PC-9 (cell line): ENCODE measurements around the gene SLC51B. TPM values are rescaled to one million over a fixed set of nuclear protein-coding genes. Genes with fewer than 3 reads are reported as not detected.
A peak's percentile ranks its signal among the peaks of the same experiment; 100 is the strongest.

ENCODE experiments used
- BruUV-seq: library from RNA; stranded (reverse); fragments of 400-500 nt; replicated peaks from 2 replicates; lab custom pipeline; 2021; lab: Mats Ljungman, UMichigan
- CTCF ChIA-PET: fragments of 300-600 bp; sonication (Branson Sonifier 250); formaldehyde crosslinking; loops from one replicate; lab custom pipeline; 2022; ENCODE audit warnings: antibody characterized with exemption; lab: Charles Lee
- POLR2A ChIA-PET: fragments of 300-600 bp; sonication (Branson Sonifier 250); formaldehyde crosslinking; loops from one replicate; lab custom pipeline; 2022; ENCODE audit warnings: antibody characterized with exemption; ENCODE audit not compliant: unreplicated experiment; lab: Charles Lee
- DNase-seq, 2 experiments: peaks; one replicate each; pipeline versions ENCODE4 v3.0.0 to v3.0.0-alpha.2; 2015 to 2022; ENCODE audit warnings: mixed read lengths in 1 of 2
- H2AFZ ChIP-seq: fragments of 200-600 bp; sonication (generic); 2 replicates; pipeline ENCODE4 v1.8.1; 2017; ENCODE audit warnings: antibody characterized with exemption
- H3F3A ChIP-seq: fragments of 200-600 bp; sonication (generic); 2 replicates; pipeline ENCODE4 v1.8.1; 2017; ENCODE audit warnings: antibody characterized with exemption, mild to moderate bottlenecking, low read depth; ENCODE audit not compliant: insufficient read depth
- H3K27ac ChIP-seq: fragments of 200-600 bp; sonication (generic); 2 replicates; pipeline ENCODE4 v1.6.1; 2016; ENCODE audit warnings: mixed run types
- H3K27me3 ChIP-seq: fragments of 200-600 bp; sonication (generic); 2 replicates; pipeline ENCODE4 v1.6.1; 2016; ENCODE audit warnings: low read depth, mixed run types; ENCODE audit not compliant: insufficient read depth
- H3K36me3 ChIP-seq: fragments of 200-600 bp; sonication (generic); 2 replicates; pipeline ENCODE4 v1.6.1; 2016; ENCODE audit warnings: low read depth, mixed run types
- H3K4me1 ChIP-seq: fragments of 200-600 bp; sonication (generic); replicated peaks from 2 replicates; pipeline ENCODE4 v1.6.1; 2016; ENCODE audit warnings: mixed run types; ENCODE audit not compliant: insufficient read depth
- H3K4me2 ChIP-seq: fragments of 200-600 bp; sonication (generic); 2 replicates; pipeline ENCODE4 v1.6.1; 2017; ENCODE audit warnings: mixed run types
- H3K4me3 ChIP-seq: fragments of 200-600 bp; sonication (generic); 2 replicates; pipeline ENCODE4 v1.6.1; 2016; ENCODE audit warnings: mixed run types
- H3K79me2 ChIP-seq: fragments of 200-600 bp; sonication (generic); 2 replicates; pipeline ENCODE4 v1.6.1; 2017; ENCODE audit warnings: low read depth, mixed run types
- H3K9me2 ChIP-seq: fragments of 200-600 bp; sonication (generic); 2 replicates; pipeline ENCODE4 v1.8.1; 2017; ENCODE audit warnings: mild to moderate bottlenecking; ENCODE audit not compliant: insufficient read depth
- H3K9me3 ChIP-seq: fragments of 200-600 bp; sonication (generic); 2 replicates; pipeline ENCODE4 v1.8.1; 2016; ENCODE audit warnings: low read depth; ENCODE audit not compliant: insufficient read depth
- H4K20me1 ChIP-seq: fragments of 200-600 bp; sonication (generic); 2 replicates; pipeline ENCODE4 v1.8.1; 2017; ENCODE audit not compliant: insufficient read depth
- CTCF ChIP-seq: fragments of 200-600 bp; sonication (generic); conservative IDR thresholded peaks from 2 replicates; pipeline ENCODE4 v1.6.1; 2017; ENCODE audit warnings: mixed run types, antibody characterized with exemption, mild to moderate bottlenecking, moderate library complexity
- EZH2 ChIP-seq: fragments of 200-600 bp; sonication (generic); IDR thresholded peaks from 2 replicates; pipeline ENCODE4 v1.8.0; 2017; ENCODE audit warnings: antibody characterized with exemption, low read depth
- intact Hi-C: fragments of 100-400 bp; cut with micrococcal nuclease; formaldehyde crosslinking; loops from one replicate; pipeline ENCODE4 v1.10.0; 2022; ENCODE audit not compliant: unreplicated experiment
- total RNA-seq: library from RNA; stranded (reverse); gene quantifications from 2 replicates; pipeline ENCODE4 v1.2.3, GENCODE V29; 2021

The SLC51B gene
- total RNA-seq, 1 experiment from 2014 or later = not detected

- intact Hi-C loops = loop anchor here (1.0 to 5.0 kb wide), 3 partner anchors 48 to 370 kb away; no protein-coding TSS in a partner anchor
- H3K27ac ChIP-seq = no peak overlapping the region
- H3K9me3 ChIP-seq = no peaks in the 10 kb centered on the region
- no peak overlapping the region for H2AFZ ChIP-seq
- H3K36me3 ChIP-seq = no peaks in the 10 kb centered on the region
- no TSS peak for BruUV-seq
- no peaks in the 10 kb centered on the region for H3K4me1 ChIP-seq
- no peak overlapping the region for H3K4me2 ChIP-seq
- TF ChIP-seq CTCF = peak; percentile 0; the same call in 1 of the 2 replicates
- TF ChIP-seq EZH2 = no peak
- POLR2A ChIA-PET = no interaction called here
- no peak for DNase-seq
- no peaks in the 10 kb centered on the region for H4K20me1 ChIP-seq
- H3K9me2 ChIP-seq = no peaks in the 10 kb centered on the region
- no peak overlapping the region for H3K4me3 ChIP-seq
- no peaks in the 10 kb centered on the region for H3F3A ChIP-seq
- H3K79me2 ChIP-seq = no peaks in the 10 kb centered on the region
- no peaks in the 10 kb centered on the region for H3K27me3 ChIP-seq
- CTCF ChIA-PET = interaction anchor here (0.6 to 1.5 kb wide), 6 partner anchors 9 to 68 kb away, joined by 3 to 11 read pairs (median 6); no protein-coding TSS in a partner anchor
These were observed 56.9 kb downstream of the SLC51B start for GRCh38 chr15:65101891-65102708.

GRCh38 chr15:65102912-65103311 lies 57.7 kb downstream of the SLC51B start:
- no peak overlapping the region for H2AFZ ChIP-seq
- BruUV-seq = no TSS peak
- intact Hi-C loops = loop anchor here (5.0 kb wide), 1 partner anchor 371 kb away; no protein-coding TSS in a partner anchor
- H3K27ac ChIP-seq = no peak overlapping the region
- no peaks in the 10 kb centered on the region for H3K4me1 ChIP-seq
- H3F3A ChIP-seq = no peaks in the 10 kb centered on the region
- no peak overlapping the region for H3K4me3 ChIP-seq
- DNase-seq = no peak
- no peaks in the 10 kb centered on the region for H3K36me3 ChIP-seq
- no peaks in the 10 kb centered on the region for H3K9me3 ChIP-seq
- H3K4me2 ChIP-seq = no peak overlapping the region
- H3K27me3 ChIP-seq = no peaks in the 10 kb centered on the region
- ChIA-PET POLR2A (interaction anchor here (0.6 to 1.0 kb wide), 3 partner anchors 15 to 202 kb away, joined by 7 to 11 read pairs (median 7); partner anchors contain the start of genes CLPX and RNU5B-1), CTCF (interaction anchor here (0.6 to 0.7 kb wide), 3 partner anchors 51 to 368 kb away, joined by 3 to 4 read pairs (median 3); no protein-coding TSS in a partner anchor)
- H3K9me2 ChIP-seq = no peaks in the 10 kb centered on the region
- no peak for TF ChIP-seq CTCF
- TF ChIP-seq EZH2 = no peak
- H4K20me1 ChIP-seq = no peaks in the 10 kb centered on the region
- no peaks in the 10 kb centered on the region for H3K79me2 ChIP-seq

Other genes starting within 250 kb of the SLC51B start
- gene PIF1, start 219.7 kb upstream of the SLC51B start, total RNA-seq = 54.8 and 67.6 TPM in 2 replicates
- 7.5 and 7.9 TPM in 2 replicates for gene PLEKHO2, start 203.5 kb upstream of the SLC51B start, total RNA-seq
- gene ANKDD1A, start 133.5 kb upstream of the SLC51B start, total RNA-seq = 14.2 and 17.5 TPM in 2 replicates
- 88.3 and 91.7 TPM in 2 replicates for gene SPG21, start 55.5 kb upstream of the SLC51B start, total RNA-seq
- gene MTFMT, start 15.7 kb upstream of the SLC51B start, total RNA-seq = 16.0 and 24.9 TPM in 2 replicates
- not detected in 2 replicates for gene RASL12, start 22.6 kb downstream of the SLC51B start, total RNA-seq
- not detected in 2 replicates for gene KBTBD13, start 31.4 kb downstream of the SLC51B start, total RNA-seq
- gene UBAP1L, start 69.8 kb downstream of the SLC51B start, total RNA-seq = 2.5 and 3.1 TPM in 2 replicates
- gene PDCD7, start 88.4 kb downstream of the SLC51B start, total RNA-seq = 29.1 and 31.4 TPM in 2 replicates
- gene CLPX, start 140.0 kb downstream of the SLC51B start, total RNA-seq = 41.0 and 44.1 TPM in 2 replicates
- gene CILP, start 166.1 kb downstream of the SLC51B start, total RNA-seq = 0.07 and 0.08 TPM in 2 replicates
- gene PARP16, start 241.5 kb downstream of the SLC51B start, total RNA-seq = 12.3 TPM in 2 replicates